ENCODE measurements around the gene EPB41. TPM values are rescaled to one million over a fixed set of nuclear protein-coding genes. Genes with fewer than 3 reads are reported as not detected.
"Not testable (repeated sequence)": the region's sequence is repeated elsewhere in the genome, so short reads cannot be mapped to it uniquely, and the experiment has no call there.

Gene EPB41
- total RNA-seq, 1 donor from 2014 or later: 82.6 TPM

DNA sequence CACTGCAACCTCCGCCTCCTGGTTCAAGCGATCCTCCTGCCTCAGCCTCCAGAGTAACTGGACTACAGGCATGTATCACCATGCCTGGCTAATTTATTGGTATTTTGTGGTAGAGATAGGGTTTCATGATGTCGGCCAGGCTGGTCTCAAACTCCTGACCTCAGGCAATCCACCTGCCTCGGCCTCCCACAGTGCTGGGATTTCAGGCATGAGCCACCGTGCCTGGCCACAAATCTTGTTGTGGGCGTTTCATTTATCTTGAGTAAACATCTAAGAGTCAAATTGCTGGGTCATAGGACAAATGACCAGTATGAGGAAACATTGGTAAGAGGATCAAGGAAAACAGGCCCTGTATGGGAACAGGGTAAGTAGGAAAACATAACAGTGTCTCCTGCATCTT lies 191.5 kb downstream of the EPB41 start:
- TF ChIP-seq, protein P1, sequence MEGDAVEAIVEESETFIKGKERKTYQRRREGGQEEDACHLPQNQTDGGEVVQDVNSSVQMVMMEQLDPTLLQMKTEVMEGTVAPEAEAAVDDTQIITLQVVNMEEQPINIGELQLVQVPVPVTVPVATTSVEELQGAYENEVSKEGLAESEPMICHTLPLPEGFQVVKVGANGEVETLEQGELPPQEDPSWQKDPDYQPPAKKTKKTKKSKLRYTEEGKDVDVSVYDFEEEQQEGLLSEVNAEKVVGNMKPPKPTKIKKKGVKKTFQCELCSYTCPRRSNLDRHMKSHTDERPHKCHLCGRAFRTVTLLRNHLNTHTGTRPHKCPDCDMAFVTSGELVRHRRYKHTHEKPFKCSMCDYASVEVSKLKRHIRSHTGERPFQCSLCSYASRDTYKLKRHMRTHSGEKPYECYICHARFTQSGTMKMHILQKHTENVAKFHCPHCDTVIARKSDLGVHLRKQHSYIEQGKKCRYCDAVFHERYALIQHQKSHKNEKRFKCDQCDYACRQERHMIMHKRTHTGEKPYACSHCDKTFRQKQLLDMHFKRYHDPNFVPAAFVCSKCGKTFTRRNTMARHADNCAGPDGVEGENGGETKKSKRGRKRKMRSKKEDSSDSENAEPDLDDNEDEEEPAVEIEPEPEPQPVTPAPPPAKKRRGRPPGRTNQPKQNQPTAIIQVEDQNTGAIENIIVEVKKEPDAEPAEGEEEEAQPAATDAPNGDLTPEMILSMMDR (IDR thresholded peaks at IDR 0.05; ENCODE audit: unreplicated experiment): no peak
- H3K4me1 Mint-ChIP-seq (ENCODE audit: unreplicated experiment): no peaks in the 10 kb centered on the region
- peak overlapping the region; percentile 37 for H3K4me3 Mint-ChIP-seq (ENCODE audit: unreplicated experiment)
- DNase-seq (ENCODE audit: low spot score): no peak
- H3K9me3 Mint-ChIP-seq (ENCODE audit: unreplicated experiment): no peaks in the 10 kb centered on the region
- peaks cover 14% of the 10 kb centered on the region for H3K36me3 Mint-ChIP-seq (ENCODE audit: low read depth, unreplicated experiment)
- H3K27ac Mint-ChIP-seq (ENCODE audit: unreplicated experiment): no peak overlapping the region
- no peaks in the 10 kb centered on the region for H3K27me3 Mint-ChIP-seq (ENCODE audit: unreplicated experiment)

DNA sequence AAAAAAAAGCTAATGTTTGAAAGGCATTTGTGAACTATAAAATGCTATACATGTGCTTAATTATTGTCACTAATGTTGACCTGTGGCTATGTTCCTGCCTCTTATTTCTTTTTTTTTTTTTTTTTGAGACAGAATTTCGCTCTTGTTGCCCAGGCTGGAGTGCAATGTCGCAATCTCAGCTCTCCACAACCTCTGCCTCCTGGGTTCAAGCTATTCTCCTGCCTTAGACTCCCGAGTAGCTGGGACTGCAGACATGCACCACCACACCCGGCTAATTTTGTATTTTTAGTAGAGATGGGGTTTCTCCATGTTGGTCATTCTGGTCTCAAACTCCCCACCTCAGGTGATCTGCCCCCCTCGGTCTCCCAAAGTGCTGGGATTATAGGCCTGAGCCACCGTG lies 193.7 kb downstream of the EPB41 start:
- H3K4me1 Mint-ChIP-seq (ENCODE audit: unreplicated experiment); H3K9me3 Mint-ChIP-seq (ENCODE audit: unreplicated experiment); H3K27ac Mint-ChIP-seq (ENCODE audit: unreplicated experiment); H3K36me3 Mint-ChIP-seq (ENCODE audit: low read depth, unreplicated experiment); H3K4me3 Mint-ChIP-seq (ENCODE audit: unreplicated experiment); DNase-seq (ENCODE audit: low spot score); H3K27me3 Mint-ChIP-seq (ENCODE audit: unreplicated experiment): not testable (repeated sequence)

DNA sequence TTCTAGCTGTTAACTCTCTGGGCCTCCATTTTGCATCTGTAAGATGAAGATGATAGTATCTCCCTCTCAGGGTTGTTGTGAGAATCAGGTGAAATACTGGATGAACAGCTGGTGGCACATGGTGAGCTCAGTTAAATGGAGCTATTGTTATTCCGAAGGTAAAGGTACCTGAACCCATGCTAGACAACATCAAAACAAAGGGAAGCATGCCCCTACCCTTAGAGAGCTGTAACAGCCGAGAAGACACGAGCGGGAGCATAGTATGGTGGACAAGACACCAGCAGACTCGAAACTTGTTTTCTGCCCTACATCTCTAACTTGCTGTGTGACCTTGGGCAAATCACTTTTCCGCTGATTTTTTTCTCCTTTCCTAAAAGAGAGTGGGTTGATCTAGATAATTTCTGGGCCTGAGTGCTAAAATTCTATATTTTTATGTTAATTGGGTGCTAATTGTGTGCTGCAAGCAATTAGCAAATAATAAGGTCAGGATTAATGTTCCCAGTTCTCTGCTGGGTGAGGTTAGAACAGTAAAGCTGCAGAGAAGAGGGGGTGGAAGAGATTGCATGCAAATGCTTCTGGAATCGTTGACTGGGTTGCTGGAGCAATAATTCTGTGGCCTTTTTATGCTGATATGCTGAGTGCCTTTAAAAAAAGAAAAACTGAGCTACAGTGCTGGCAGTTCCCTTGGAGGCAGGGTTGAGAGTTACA lies 198.5 kb downstream of the EPB41 start:
- no peak overlapping the region for H3K27ac Mint-ChIP-seq (ENCODE audit: unreplicated experiment)
- H3K27me3 Mint-ChIP-seq (ENCODE audit: unreplicated experiment): peaks cover 5% of the 10 kb centered on the region
- H3K4me1 Mint-ChIP-seq (ENCODE audit: unreplicated experiment): no peaks in the 10 kb centered on the region
- TF ChIP-seq, protein P1 (IDR thresholded peaks at IDR 0.05; ENCODE audit: unreplicated experiment): no peak
- H3K9me3 Mint-ChIP-seq (ENCODE audit: unreplicated experiment): no peaks in the 10 kb centered on the region
- H3K36me3 Mint-ChIP-seq (ENCODE audit: low read depth, unreplicated experiment): peaks cover 19% of the 10 kb centered on the region
- DNase-seq (ENCODE audit: low spot score): no peak
- H3K4me3 Mint-ChIP-seq (ENCODE audit: unreplicated experiment): no peak overlapping the region

DNA sequence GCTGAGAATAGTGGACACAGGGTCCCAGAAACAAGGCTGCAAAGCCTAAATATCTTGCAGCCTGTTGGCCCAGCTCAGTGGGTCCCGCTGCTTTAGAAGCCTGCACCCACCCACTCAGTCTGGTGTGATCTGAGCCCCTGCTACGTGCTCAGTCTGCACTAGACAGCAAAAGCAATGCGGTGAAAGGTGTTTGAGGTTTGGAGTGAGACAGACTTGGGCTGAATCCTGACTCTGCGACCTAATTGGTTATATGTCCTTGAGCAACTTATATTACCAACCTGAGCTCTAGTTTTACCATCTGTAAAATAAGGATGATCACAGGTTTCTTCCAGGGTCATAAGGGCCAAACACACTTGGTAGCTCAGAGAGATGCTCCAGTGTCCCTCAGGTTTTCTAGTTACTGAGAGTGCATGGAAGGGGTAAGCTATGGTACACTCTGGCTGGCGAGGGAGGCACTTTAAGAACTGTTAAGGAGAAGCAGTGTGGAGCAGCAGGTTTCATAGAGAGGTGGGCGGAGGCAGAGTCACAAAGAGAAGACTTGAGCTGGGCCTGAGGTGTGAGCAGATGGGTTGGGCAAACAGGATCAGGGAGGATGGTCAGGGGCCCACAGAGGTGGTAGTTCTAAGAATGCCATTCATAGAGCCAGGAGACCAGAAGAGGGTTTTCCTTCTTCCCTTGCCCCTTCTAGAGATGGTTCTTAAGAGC lies 199.2 kb downstream of the EPB41 start:
- H3K4me3 Mint-ChIP-seq (ENCODE audit: unreplicated experiment): no peak overlapping the region
- peaks cover 23% of the 10 kb centered on the region for H3K36me3 Mint-ChIP-seq (ENCODE audit: low read depth, unreplicated experiment)
- H3K27me3 Mint-ChIP-seq (ENCODE audit: unreplicated experiment): peaks cover 5% of the 10 kb centered on the region
- DNase-seq (ENCODE audit: low spot score): no peak
- TF ChIP-seq, protein P1 (IDR thresholded peaks at IDR 0.05; ENCODE audit: unreplicated experiment): no peak
- H3K27ac Mint-ChIP-seq (ENCODE audit: unreplicated experiment): no peak overlapping the region
- no peaks in the 10 kb centered on the region for H3K4me1 Mint-ChIP-seq (ENCODE audit: unreplicated experiment)
- no peaks in the 10 kb centered on the region for H3K9me3 Mint-ChIP-seq (ENCODE audit: unreplicated experiment)

DNA sequence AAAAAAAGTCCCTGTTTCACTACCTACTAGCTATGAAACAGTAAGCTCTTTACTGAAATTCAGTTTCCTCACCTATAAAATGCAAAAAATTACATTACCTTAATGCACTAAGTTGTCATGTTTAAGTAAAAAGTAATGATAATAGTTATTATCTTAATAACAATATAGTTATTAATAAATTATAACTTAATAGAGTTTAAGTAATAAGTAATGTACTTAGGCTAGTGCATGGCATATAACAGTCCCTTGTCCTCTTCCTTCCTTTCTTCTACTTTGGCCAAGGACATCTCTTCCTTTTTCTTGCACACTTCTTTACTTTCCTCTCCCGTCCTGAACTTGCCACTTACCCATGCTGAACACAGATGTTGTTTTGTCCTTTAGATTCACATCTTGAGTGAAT lies 200.3 kb downstream of the EPB41 start:
- no peak overlapping the region for H3K27ac Mint-ChIP-seq (ENCODE audit: unreplicated experiment)
- no peaks in the 10 kb centered on the region for H3K4me1 Mint-ChIP-seq (ENCODE audit: unreplicated experiment)
- H3K9me3 Mint-ChIP-seq (ENCODE audit: unreplicated experiment): no peaks in the 10 kb centered on the region
- H3K27me3 Mint-ChIP-seq (ENCODE audit: unreplicated experiment): peaks cover 5% of the 10 kb centered on the region
- peaks cover 31% of the 10 kb centered on the region for H3K36me3 Mint-ChIP-seq (ENCODE audit: low read depth, unreplicated experiment)
- H3K4me3 Mint-ChIP-seq (ENCODE audit: unreplicated experiment): no peak overlapping the region
- no peak for DNase-seq (ENCODE audit: low spot score)
- TF ChIP-seq, protein P1 (IDR thresholded peaks at IDR 0.05; ENCODE audit: unreplicated experiment): no peak

Measured in endothelial cell (in vitro differentiated cells).